GM10266 (cell line): Measurements from ENCODE around the gene CA12.

Experiments
- DNase-seq: peaks from one replicate; pipeline ENCODE4 v3.0.0; 2012; ENCODE audit errors: extremely low spot score
- TF ChIP-seq, protein P1 (sequence below): IDR thresholded peaks from 2 replicates; pipeline ENCODE4 v1.5.1; 2012; ENCODE audit warnings: mild to moderate bottlenecking, low read depth; ENCODE audit not compliant: control insufficient read depth, insufficient read depth; ENCODE audit errors: missing control alignments

Gene CA12

GRCh38 chr15:63364399-63365272 is 17.0 kb downstream of the CA12 start:
- DNase-seq: no peak
- TF ChIP-seq, protein P1, sequence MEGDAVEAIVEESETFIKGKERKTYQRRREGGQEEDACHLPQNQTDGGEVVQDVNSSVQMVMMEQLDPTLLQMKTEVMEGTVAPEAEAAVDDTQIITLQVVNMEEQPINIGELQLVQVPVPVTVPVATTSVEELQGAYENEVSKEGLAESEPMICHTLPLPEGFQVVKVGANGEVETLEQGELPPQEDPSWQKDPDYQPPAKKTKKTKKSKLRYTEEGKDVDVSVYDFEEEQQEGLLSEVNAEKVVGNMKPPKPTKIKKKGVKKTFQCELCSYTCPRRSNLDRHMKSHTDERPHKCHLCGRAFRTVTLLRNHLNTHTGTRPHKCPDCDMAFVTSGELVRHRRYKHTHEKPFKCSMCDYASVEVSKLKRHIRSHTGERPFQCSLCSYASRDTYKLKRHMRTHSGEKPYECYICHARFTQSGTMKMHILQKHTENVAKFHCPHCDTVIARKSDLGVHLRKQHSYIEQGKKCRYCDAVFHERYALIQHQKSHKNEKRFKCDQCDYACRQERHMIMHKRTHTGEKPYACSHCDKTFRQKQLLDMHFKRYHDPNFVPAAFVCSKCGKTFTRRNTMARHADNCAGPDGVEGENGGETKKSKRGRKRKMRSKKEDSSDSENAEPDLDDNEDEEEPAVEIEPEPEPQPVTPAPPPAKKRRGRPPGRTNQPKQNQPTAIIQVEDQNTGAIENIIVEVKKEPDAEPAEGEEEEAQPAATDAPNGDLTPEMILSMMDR: no peak

DNA sequence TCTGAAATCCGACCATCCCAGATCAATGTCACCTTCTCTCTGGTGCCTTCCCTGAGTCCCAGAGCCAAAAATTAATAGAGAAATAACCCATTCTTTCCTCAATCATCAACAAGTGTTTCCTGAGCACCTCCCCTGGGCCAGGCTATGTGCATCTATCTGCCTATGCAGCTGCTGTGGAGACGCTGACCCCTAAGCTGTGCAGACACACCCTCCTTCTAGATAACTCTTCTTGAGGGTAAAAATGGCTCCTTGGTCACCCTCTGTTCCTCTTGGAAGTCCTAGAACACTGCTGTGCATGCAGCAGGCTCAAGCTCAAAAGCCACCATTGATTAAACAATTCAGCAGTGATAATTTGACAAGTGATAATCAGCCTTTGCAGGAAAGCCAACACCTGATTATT is 18.4 kb downstream of the CA12 start:
- no peak for DNase-seq
- TF ChIP-seq, protein P1: no peak

GRCh38 chr15:63362885-63363284 is 18.8 kb downstream of the CA12 start:
- no peak for DNase-seq
- TF ChIP-seq, protein P1: no peak

DNA sequence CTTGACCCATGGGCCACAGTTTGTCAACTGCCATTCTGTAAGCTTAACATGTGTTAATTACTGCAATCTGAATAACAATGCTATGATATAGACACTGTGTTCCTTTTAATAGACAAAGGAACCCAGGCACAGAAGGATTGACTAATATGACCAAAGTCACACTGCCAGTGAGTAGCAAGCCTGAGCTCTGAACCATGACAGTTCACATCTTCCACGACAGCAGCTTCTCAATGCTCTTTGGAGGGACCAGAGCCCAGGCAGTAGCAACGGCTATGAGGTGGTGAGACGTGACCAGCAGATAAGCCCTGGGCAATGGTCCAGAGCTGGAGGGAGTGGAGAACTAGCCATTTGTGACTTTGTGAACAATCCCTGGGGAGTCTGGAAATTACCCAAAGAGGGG is 19.4 kb downstream of the CA12 start:
- no peak for DNase-seq
- TF ChIP-seq, protein P1: no peak

DNA sequence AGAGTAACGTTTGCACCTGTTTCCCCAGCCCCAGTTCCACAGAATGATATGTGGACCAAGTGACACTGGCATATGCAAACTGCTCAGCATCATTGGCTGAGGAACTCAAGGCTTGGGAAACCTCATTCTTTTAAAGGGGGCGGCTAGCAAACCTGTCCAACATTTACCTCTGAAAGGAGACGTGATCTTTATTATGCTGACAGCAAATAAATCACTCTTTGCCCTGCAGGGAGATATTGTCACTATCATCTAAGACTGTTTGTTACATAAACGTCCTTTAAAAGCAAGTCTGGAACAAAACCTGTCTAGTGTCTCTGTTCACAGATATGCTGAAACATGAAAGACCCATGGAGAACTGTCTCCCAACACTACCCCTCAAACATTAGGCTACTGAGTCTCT is 21.5 kb downstream of the CA12 start:
- no peak for DNase-seq
- TF ChIP-seq, protein P1: no peak

DNA sequence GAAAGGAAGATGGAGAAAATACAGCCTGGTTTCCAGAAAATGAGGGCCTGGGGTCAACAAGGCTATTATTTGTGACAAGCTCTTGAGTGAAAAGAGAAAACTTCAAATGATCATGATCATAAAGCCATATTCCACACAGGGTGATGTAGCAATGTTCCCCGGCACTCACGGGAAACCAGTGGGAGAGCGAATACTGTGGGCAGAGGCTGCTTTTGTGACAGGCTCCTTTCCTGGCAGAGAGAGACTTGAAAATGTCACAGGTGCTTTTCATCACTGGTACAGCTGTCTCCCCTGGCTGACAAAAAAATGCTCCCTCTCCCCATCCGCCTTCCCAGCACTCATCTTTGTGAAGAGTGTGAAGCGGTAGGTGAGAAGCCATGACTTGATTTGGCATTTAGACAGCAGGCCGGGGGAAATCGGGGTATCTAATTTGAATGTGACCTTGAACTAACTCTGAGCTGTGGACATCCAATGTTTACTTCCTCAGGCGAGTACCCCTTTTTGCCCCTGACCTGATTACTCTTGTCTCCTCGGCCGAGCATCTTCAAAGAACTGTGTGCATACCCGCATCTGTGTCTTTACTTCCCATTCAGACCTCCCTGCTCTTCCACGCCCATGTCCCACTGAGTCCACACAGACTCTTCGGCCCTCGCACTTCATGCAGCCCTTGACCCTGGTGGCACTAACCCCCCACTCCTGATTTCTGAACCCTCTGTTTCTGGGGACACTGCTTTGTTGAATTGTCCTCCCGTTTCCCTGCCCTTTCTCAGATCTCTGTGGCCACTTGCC is 23.2 kb downstream of the CA12 start:
- no peak for DNase-seq
- TF ChIP-seq, protein P1: no peak

GRCh38 chr15:63357731-63358130 is 23.9 kb downstream of the CA12 start:
- no peak for DNase-seq
- TF ChIP-seq, protein P1: no peak
